Stimulated activated CD4-positive, alpha-beta T cell treated with anti-CD3 and anti-CD28 coated beads, Interleukin-2, amount 100 ng/mL, for 48 hours (primary cell): ENCODE data around the gene FAM20C.
"Not testable (repeated sequence)": the region's sequence is repeated elsewhere in the genome, so short reads cannot be mapped to it uniquely, and the experiment has no call there.

Experiments
- DNase-seq, 2 donors: peaks; one replicate each; pipeline ENCODE4 v3.0.0-alpha.2; 2020

The FAM20C gene

DNA sequence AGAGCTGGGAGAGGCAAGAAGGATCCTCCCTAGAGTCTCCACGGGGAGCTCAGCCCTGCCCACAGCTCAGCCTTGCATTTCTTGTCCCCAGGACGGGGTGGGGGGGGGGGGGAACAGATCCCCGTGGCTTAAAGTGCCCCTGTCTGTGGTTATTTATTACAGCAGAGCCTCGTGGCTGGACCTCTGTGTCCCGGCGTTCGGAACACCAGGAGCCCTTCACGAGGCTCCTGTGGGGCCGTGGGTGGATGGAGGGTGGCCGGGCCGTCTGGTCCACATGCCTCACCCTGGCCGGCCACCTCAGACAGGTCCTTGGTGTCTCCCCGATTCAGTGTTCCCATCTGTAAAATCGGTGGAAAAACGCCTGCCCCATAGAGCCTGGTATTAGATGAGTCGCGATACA lies 37.9 kb downstream of the FAM20C start:
- DNase-seq = no peak

DNA sequence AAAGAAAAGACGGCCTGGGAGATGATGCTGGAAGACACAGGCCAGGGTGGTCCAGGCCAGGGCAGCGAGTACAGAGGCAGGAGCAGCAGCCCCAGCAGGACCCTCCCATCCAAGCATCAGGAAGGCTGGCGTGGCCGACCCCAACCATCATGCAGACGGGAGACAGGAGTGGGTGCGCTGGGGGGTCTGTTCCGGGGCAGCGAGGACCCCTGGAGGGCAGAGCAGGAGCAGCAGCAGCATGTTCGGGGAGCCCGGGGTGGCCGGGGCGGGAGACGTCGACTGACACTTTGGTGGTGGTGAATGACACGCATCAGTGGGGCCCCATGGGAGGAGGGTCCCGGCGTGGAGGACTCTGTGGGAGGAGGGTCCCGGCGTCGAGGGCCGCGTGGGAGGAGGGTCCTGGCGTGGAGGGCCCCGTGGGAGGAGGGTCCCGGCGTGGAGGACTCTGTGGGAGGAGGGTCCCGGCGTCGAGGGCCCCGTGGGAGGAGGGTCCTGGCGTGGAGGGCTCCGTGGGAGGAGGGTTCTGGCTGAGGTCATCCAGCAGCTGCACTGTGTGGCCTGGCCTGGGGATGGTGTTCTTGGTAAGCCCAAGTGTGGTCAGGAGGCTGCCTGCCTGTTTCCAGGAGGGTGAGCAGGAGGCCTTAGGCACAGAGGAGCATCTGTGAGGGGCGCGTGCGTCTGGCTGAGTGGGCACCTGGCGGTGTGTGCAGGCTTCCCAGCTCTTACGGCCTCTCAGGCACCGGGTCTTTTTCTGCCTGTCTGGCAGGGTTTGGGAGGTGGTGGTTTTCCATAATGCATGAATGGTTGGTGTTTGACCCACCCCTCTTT lies 38.9 kb downstream of the FAM20C start:
- DNase-seq = no peak

DNA sequence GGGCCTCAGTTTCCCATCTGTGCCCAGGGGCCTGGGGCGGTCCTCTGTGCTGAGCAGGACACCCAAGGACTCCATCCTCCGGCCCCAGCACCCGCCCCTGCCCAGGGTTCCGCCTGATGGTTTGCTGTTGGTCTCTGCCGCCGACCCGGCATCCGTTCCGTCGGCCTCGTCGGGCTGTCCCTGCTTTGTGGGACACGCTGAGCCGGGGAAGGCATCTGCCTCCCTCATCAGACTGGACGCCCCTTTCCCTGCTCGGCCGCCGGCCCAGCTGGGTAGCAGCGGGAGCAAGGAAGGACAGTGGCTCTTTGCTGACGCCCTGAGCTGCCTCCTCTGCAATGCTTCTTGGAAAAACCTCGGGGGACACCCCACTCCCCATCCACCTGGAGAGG lies 39.5 kb downstream of the FAM20C start:
- DNase-seq = no peak

DNA sequence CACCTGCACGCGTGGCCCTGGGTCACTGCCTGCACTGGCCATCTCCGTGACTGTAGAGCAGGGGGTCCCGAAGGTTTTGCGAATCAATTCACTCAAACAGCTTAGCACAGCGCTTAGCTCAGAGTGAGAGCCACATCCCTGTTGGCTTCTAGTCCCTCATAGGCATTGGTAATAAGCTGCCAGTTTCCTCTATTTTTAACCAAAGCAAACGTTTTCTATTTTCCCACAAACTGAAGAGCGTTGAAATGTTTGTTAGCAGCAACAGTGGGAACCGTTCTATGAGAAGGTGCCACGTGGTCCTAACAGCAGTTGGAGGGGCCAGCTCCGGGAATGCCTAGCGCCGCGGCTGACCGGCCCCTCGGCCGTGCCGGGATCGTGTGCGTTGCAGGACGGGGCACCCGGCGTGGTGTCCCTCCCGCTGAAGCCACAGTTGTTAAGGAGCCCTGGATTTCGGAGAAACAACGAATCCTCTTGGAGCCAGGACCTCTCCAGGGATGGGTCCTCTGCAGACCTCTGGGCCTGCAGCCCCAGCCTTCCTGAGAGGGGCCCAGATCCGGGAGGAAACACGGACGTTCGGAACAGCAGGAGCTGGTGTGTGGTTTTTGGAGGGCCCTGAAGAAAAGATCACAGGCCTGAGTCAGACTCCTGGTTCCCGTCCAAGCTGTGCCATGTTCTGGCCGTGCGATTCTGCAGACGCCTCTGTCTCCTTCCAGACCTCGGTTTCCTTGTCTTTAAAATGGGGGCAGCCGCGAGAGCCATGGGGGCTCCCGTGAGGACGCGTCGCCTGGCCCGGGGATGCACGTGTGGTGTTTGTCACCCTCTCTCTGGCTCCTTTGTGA lies 40.3 kb downstream of the FAM20C start:
- DNase-seq = no peak

GRCh38 chr7:233249-234035 lies 41.1 kb downstream of the FAM20C start:
- no peak for DNase-seq

DNA sequence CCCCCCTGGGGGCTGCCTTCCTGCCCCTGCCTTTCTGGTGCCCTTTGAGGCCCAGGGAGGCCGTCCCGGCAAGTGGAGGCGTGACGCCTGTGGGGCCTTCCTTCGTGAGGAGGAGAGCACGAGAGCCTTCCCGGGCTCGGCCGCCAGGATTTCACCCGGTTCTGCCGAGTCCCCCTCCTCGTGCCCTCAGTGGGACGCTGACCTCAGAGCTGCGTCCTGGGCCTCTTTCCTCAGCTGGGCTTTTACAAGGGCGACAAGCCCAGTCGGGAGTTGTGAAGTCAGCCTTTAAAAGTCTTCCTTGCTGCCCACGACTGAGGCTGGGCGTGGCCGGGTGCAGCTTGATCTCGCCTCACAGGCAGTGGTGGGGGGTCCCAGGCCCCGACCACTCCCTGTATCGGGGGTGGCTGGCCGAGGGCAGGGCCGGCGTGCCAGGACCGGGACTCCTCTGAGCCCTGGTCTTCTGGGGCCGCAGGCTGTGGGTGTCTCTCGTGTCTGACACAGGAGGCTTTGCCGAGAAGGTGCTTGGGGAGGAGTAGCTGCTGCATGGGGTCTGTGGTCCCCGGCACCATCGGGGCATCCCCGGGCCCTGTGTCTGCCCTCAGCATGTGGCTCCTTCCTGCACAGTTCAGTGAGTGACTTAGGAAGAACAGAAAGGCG lies 41.8 kb downstream of the FAM20C start:
- no peak for DNase-seq

GRCh38 chr7:234708-235553 lies 42.6 kb downstream of the FAM20C start:
- DNase-seq = no peak

- no peak for DNase-seq
These were observed 43.4 kb downstream of the FAM20C start for GRCh38 chr7:235576-236395.

DNA sequence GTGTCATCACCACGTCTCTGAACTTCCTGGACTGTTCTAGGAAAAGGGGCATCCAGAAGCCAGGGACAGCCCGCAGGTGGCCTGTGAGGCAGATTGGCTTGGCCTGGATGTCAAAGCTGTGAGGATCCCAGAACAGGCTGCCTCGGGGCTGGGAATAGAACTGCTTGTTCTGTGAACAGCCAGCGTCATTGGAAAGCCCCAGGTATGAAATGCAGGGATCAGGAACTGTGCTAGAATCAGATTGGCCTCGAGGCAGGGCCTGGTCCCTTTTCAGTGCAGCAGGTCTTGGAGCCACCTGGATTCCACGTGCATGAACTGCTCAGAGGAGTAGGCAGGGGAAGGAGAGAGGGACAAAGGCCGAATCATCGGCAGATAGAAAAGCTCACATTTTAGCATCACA lies 44.6 kb downstream of the FAM20C start:
- no peak for DNase-seq

DNA sequence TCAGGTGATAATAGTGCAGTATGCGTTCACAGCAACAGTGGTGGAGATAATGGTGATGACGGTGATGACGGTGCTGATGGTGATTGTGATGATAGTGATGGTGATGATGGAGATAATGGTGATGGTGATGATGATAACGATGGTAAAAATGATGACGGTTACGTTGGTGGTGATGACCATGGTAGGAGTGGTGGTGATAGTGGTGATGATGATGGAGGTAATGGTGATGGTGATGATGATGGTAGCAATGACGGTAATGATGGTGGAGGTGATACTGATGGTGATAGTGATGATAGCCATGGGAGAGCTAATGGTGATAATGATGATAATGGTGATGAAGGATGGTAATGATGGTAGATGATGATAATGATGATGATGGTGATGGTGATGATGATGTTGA lies 45.0 kb downstream of the FAM20C start:
- no peak for DNase-seq

- DNase-seq = no peak
These were observed 47.8 kb downstream of the FAM20C start for GRCh38 chr7:240146-240676.

- no peak for DNase-seq
These were observed 48.6 kb downstream of the FAM20C start for GRCh38 chr7:240887-241421.

- no peak for DNase-seq
These were observed 49.1 kb downstream of the FAM20C start for GRCh38 chr7:241513-241912.

DNA sequence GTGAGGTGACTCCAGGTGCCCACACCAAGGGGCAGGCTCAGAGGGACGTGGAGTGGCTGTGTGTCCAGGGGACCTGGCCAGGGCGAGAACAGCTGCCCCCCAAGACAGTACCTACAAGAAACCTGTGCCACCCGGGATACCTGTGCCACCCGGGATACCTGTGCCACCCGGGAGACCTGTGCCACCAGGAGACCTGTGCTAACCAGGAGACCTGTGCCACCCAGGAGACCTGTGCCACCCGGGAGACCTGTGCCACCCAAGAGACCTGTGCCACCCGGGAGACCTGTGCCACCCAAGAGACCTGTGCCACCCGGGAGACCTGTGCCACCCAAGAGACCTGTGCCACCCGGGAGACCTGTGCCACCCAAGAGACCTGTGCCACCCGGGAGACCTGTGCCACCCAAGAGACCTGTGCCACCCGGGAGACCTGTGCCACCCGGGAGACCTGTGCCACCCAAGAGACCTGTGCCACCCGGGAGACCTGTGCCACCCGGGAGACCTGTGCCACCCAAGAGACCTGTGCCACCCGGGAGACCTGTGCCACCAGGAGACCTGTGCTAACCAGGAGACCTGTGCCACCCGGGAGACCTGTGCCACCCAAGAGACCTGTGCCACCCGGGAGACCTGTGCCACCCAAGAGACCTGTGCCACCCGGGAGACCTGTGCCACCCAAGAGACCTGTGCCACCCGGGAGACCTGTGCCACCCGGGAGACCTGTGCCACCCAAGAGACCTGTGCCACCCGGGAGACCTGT lies 50.6 kb downstream of the FAM20C start:
- not testable (repeated sequence) for DNase-seq

DNA sequence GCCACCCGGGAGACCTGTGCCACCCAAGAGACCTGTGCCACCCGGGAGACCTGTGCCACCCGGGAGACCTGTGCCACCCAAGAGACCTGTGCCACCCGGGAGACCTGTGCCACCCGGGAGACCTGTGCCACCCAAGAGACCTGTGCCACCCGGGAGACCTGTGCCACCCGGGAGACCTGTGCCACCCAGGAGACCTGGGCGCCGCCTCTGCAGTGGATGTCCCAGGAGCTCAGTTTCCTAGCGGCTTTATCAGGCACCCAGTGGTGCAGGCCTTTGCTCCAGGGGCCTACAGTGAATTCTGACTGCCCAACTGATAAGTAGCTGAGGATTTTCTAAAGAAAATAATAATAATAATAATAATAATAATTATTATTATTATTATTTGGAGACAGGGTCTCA lies 51.2 kb downstream of the FAM20C start:
- DNase-seq = not testable (repeated sequence)

- no peak for DNase-seq
These were observed 52.6 kb downstream of the FAM20C start for GRCh38 chr7:244974-245373.

DNA sequence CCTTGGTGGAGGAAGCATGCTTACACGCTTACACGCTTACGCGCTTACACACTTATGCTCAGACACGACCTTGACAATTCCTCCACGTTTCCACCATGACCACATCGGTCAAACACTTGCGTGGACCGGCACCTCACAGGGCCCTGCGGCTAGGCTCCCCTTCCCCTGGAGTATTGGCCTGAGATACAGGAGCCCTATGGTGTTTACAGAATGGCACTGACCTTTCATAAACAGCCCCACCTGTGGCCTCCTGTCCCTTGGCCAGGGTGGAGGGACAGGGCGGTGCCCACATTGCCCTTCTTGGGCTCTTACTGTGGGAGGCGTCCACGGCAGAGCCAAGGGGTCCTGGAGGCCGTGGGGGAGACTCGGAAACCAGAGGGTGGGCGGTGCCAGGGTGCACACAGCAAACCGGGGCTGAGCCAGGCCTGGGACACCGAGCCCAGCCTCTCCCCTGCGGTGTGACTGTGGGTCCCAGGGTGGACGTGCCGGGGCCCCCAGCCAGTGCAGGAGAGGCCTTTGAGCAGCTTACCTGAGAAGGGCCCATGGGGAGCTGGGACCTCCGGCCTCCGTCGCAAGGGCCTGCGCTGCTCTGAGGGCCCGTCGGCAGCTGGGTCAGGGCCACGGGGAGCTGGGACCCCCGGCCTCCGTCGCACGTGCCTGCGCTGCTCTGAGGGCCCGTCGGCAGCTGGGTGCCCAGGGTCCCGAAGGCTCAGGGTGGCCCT lies 53.4 kb downstream of the FAM20C start:
- no peak for DNase-seq

GRCh38 chr7:246451-246850 lies 54.1 kb downstream of the FAM20C start:
- no peak for DNase-seq

- DNase-seq = no peak
These were observed 54.8 kb downstream of the FAM20C start for GRCh38 chr7:247181-247580.
